Measurements from ENCODE around the gene COL3A1.

DNA sequence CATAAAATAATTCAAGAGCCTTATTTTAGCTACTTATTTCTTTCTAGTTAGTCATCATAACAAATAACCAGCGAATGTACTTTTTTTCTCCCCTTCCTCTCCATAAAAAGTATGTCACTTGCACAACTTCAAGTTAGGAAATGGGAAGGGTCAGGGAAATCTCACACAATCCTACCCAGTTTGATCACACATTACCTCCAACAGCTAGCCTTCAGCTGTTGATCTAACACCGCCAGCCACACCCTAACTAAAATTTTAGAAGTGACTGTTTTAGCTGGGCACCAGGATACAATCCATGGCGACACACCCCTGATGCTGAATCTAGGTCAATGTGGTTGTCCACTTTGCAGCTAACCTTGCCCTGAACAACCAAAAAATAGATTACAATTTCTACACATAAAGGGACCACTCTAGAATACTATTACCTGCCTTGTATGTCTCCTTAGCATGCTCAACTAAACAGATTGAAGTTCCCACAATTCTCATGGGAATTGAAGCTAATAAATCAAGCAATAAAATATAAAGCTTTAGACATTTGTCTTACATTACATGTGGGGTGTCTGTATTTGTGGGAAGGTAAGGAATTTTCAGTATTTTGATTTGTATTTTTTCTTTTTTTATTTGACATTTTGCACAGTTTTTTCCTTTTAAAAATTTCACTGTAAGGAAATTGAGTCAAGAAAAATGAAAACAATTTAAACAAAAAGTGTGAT, 7.3 kb upstream of the COL3A1 start:
- TF ChIP-seq, protein P1, sequence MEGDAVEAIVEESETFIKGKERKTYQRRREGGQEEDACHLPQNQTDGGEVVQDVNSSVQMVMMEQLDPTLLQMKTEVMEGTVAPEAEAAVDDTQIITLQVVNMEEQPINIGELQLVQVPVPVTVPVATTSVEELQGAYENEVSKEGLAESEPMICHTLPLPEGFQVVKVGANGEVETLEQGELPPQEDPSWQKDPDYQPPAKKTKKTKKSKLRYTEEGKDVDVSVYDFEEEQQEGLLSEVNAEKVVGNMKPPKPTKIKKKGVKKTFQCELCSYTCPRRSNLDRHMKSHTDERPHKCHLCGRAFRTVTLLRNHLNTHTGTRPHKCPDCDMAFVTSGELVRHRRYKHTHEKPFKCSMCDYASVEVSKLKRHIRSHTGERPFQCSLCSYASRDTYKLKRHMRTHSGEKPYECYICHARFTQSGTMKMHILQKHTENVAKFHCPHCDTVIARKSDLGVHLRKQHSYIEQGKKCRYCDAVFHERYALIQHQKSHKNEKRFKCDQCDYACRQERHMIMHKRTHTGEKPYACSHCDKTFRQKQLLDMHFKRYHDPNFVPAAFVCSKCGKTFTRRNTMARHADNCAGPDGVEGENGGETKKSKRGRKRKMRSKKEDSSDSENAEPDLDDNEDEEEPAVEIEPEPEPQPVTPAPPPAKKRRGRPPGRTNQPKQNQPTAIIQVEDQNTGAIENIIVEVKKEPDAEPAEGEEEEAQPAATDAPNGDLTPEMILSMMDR (IDR thresholded peaks at IDR 0.05; ENCODE audit: poor library complexity) = no peak
- TF ChIP-seq EZH2phosphoT487 (IDR thresholded peaks at IDR 0.05; ENCODE audit: low read depth, severe bottlenecking, unreplicated experiment) = no peak

Data from hepatocyte (in vitro differentiated cells).